ENCODE results near the gene LHFPL2. TPM values are rescaled to one million over a fixed set of nuclear protein-coding genes. Genes with fewer than 3 reads are reported as not detected.

The LHFPL2 gene
- total RNA-seq, 1 experiment from 2014 or later: 17.9 TPM

DNA sequence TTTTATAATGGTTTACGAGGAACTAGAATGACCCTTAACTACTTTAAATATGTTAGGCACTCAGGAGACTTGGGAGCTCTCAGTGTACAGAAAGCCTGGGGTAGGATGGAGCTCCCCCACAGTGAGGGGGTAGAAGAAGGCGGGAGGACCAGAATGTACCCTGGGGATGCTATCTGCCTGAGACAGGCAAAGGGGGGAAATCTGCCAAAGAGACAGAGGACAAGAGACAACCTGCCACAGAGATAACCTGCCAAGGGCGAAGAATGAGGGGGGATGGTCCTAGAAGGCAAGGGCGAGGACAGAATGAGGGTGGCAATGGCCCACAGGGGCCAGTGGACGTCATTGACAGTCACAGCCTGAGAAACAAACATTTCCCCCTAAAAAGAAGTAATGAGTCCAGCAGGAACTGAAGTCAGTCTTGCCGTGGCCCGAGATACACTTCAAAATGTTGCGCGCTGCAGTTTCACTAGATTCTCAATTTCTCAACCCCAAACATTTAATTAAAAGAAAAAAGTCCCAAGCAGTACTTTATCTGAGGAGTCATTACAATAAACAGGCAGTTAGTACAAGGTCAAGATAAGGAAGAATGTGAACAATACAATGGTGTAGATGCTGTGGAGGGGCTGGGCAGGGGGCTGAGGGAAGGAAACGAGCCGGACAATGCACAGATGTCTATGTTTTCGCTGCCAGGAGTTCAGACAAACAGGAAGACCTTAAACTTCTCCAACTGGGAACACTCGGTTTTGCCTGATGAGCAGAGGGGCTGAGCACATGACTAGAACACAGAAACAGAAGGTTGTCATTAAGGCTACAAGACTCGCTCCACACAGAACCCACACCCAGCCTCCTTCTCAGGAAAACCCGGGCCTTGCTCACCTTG, 125.0 kb downstream of the LHFPL2 start:
- Histone ChIP-seq H3K79me2 (ENCODE audit: insufficient read depth, low read length) (no peaks in the 10 kb centered on the region; the same call in 1 of the 2 replicates), H3K4me1 (ENCODE audit: control insufficient read depth in 1 of 2, insufficient read depth in 2 of 2, low read length in 2 of 2) (peaks cover 5 to 12% of the 10 kb centered on the region in 2 experiments), H3K9ac (ENCODE audit: low read length) (no peak overlapping the region), H3K9me3 (ENCODE audit: control insufficient read depth in 1 of 2, insufficient read depth in 1 of 2, low read depth in 1 of 2, low read length in 2 of 2) (no peaks in the 10 kb centered on the region), H3K27me3 (ENCODE audit: insufficient read depth, low read length) (no peaks in the 10 kb centered on the region), H4K20me1 (ENCODE audit: insufficient read depth) (no peaks in the 10 kb centered on the region), H3K4me3 (replicated peaks in 1 of 2; ENCODE audit: low read depth in 1 of 2, low read length in 2 of 2) (no peak overlapping the region), H3K36me3 (ENCODE audit: control insufficient read depth in 1 of 2, insufficient read depth in 2 of 2, low read length in 2 of 2) (no peaks in the 10 kb centered on the region), H3K27ac (ENCODE audit: low read depth, low read length) (no peak overlapping the region), H2AFZ (ENCODE audit: low read depth, low read length, poor library complexity, severe bottlenecking) (no peak overlapping the region), H3K4me2 (ENCODE audit: low read length) (no peak overlapping the region), H3K9me2 (ENCODE audit: insufficient read depth) (no peaks in the 10 kb centered on the region)
- ChIA-PET CTCF (no interaction called here), RAD21 (ENCODE audit: low non-redundant PET in 1 of 2, low total read pairs in 2 of 2, uncharacterized antibody in 2 of 2, unreplicated experiment in 2 of 2) (no interaction called here), POLR2A (no interaction called here)
- no peak for DNase-seq (ENCODE audit: low read depth, low spot score)
- intact Hi-C loops (cut with micrococcal nuclease): no loop called here
- ATAC-seq: no peak
- no TSS peak for BruUV-seq (replicated peaks)
- no peak for TF ChIP-seq EGR1 (IDR thresholded peaks at IDR 0.05; ENCODE audit: low read depth)
- TF ChIP-seq SP1 (IDR thresholded peaks at IDR 0.05; ENCODE audit: low read depth): no peak
- TF ChIP-seq CBX3 (IDR thresholded peaks at IDR 0.05; ENCODE audit: low read depth): no peak
- TF ChIP-seq, protein P1, sequence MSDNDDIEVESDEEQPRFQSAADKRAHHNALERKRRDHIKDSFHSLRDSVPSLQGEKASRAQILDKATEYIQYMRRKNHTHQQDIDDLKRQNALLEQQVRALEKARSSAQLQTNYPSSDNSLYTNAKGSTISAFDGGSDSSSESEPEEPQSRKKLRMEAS (IDR thresholded peaks at IDR 0.05): no peak
- TF ChIP-seq YY1 (IDR thresholded peaks at IDR 0.05; ENCODE audit: extremely low read depth, insufficient replicate concordance, low read depth, low read length): no peak
- no peak for TF ChIP-seq SRF (IDR thresholded peaks at IDR 0.05; ENCODE audit: low read depth)
- TF ChIP-seq RAD21 (IDR thresholded peaks at IDR 0.05; ENCODE audit: low read depth): no peak
- TF ChIP-seq, protein P2, sequence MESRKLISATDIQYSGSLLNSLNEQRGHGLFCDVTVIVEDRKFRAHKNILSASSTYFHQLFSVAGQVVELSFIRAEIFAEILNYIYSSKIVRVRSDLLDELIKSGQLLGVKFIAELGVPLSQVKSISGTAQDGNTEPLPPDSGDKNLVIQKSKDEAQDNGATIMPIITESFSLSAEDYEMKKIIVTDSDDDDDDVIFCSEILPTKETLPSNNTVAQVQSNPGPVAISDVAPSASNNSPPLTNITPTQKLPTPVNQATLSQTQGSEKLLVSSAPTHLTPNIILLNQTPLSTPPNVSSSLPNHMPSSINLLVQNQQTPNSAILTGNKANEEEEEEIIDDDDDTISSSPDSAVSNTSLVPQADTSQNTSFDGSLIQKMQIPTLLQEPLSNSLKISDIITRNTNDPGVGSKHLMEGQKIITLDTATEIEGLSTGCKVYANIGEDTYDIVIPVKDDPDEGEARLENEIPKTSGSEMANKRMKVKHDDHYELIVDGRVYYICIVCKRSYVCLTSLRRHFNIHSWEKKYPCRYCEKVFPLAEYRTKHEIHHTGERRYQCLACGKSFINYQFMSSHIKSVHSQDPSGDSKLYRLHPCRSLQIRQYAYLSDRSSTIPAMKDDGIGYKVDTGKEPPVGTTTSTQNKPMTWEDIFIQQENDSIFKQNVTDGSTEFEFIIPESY (IDR thresholded peaks at IDR 0.05; ENCODE audit: extremely low read depth, insufficient replicate concordance, low read length): no peak
- no peak for TF ChIP-seq POLR2AphosphoS5 (IDR thresholded peaks at IDR 0.05; ENCODE audit: low read depth, low read length)
- TF ChIP-seq EZH2phosphoT487 (IDR thresholded peaks at IDR 0.05; ENCODE audit: borderline replicate concordance): no peak
- TF ChIP-seq FOSL1 (IDR thresholded peaks at IDR 0.05; ENCODE audit: low read depth): no peak
- TF ChIP-seq ELF1 (IDR thresholded peaks at IDR 0.05; ENCODE audit: borderline replicate concordance, low read depth): no peak
- TF ChIP-seq, protein P3, sequence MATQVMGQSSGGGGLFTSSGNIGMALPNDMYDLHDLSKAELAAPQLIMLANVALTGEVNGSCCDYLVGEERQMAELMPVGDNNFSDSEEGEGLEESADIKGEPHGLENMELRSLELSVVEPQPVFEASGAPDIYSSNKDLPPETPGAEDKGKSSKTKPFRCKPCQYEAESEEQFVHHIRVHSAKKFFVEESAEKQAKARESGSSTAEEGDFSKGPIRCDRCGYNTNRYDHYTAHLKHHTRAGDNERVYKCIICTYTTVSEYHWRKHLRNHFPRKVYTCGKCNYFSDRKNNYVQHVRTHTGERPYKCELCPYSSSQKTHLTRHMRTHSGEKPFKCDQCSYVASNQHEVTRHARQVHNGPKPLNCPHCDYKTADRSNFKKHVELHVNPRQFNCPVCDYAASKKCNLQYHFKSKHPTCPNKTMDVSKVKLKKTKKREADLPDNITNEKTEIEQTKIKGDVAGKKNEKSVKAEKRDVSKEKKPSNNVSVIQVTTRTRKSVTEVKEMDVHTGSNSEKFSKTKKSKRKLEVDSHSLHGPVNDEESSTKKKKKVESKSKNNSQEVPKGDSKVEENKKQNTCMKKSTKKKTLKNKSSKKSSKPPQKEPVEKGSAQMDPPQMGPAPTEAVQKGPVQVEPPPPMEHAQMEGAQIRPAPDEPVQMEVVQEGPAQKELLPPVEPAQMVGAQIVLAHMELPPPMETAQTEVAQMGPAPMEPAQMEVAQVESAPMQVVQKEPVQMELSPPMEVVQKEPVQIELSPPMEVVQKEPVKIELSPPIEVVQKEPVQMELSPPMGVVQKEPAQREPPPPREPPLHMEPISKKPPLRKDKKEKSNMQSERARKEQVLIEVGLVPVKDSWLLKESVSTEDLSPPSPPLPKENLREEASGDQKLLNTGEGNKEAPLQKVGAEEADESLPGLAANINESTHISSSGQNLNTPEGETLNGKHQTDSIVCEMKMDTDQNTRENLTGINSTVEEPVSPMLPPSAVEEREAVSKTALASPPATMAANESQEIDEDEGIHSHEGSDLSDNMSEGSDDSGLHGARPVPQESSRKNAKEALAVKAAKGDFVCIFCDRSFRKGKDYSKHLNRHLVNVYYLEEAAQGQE (IDR thresholded peaks at IDR 0.05; ENCODE audit: low read depth): no peak
- no peak for TF ChIP-seq EZH2 (IDR thresholded peaks at IDR 0.05)
- no peak for TF ChIP-seq ZFX (IDR thresholded peaks at IDR 0.05)
